NCI-H345 treated with DMSO at 0.1 percent for 48 hours (cell line): ENCODE results near the gene SLC5A6.

Source experiments
- DNase-seq: peaks from one replicate; lab custom pipeline; 2025; ENCODE audit not compliant: unreplicated experiment; lab: John Stamatoyannopoulos, UW

SLC5A6 gene

GRCh38 chr2:27211943-27212625 is at the start of gene SLC5A6, which contains the start of gene ATRAID:
Gene SLC5A6, minus strand, starts transcription at chr2:27212268. Its CDS starts 4,618 bp downstream, at chr2:27207650.
Gene ATRAID, plus strand, starts transcription at chr2:27212041. Its CDS starts 328 bp downstream, at chr2:27212369.
- peak; percentile 89 for DNase-seq

- DNase-seq, result no peak
Measured at GRCh38 chr2:27261241-27261925, 49.3 kb upstream of the SLC5A6 start.

- DNase-seq, result no peak
Measured at GRCh38 chr2:27258051-27258450, 46.0 kb upstream of the SLC5A6 start.

- no peak for DNase-seq
Measured at GRCh38 chr2:27256855-27257454, 44.9 kb upstream of the SLC5A6 start.

- DNase-seq, result no peak
Measured at GRCh38 chr2:27255660-27256059, 43.6 kb upstream of the SLC5A6 start.

- DNase-seq, result no peak
Measured at GRCh38 chr2:27255187-27255586, 43.1 kb upstream of the SLC5A6 start.

GRCh38 chr2:27251766-27252165 is 39.7 kb upstream of the SLC5A6 start:
- DNase-seq, result no peak

- no peak for DNase-seq
Measured at GRCh38 chr2:27250652-27251379, 38.7 kb upstream of the SLC5A6 start.

GRCh38 chr2:27249891-27250651 is 38.0 kb upstream of the SLC5A6 start:
- no peak for DNase-seq

- no peak for DNase-seq
Measured at GRCh38 chr2:27249159-27249890, 37.3 kb upstream of the SLC5A6 start.

- no peak for DNase-seq
Measured at GRCh38 chr2:27247893-27248292, 35.8 kb upstream of the SLC5A6 start.

GRCh38 chr2:27245626-27246025 is 33.6 kb upstream of the SLC5A6 start:
- DNase-seq, result no peak

- DNase-seq, result no peak
Measured at GRCh38 chr2:27245116-27245515, 33.0 kb upstream of the SLC5A6 start.

GRCh38 chr2:27243391-27244130 is 31.5 kb upstream of the SLC5A6 start:
- DNase-seq, result no peak

GRCh38 chr2:27242614-27242951 is 30.5 kb upstream of the SLC5A6 start:
- DNase-seq, result no peak

- DNase-seq, result no peak
Measured at GRCh38 chr2:27241761-27242613, 29.9 kb upstream of the SLC5A6 start.

GRCh38 chr2:27240406-27240805 is 28.3 kb upstream of the SLC5A6 start:
- no peak for DNase-seq

GRCh38 chr2:27238976-27239375 is 26.9 kb upstream of the SLC5A6 start:
- no peak for DNase-seq
